ENCODE results near the gene STOX1. TPM values are rescaled to one million over a fixed set of nuclear protein-coding genes. Genes with fewer than 3 reads are reported as not detected.
"Not testable (repeated sequence)": the region's sequence is repeated elsewhere in the genome, so short reads cannot be mapped to it uniquely, and the experiment has no call there.

Gene STOX1
- total RNA-seq, 1 experiment from 2014 or later = 2.0 TPM

- in situ Hi-C loops (cut with HindIII; ENCODE audit: low pct_unique_long_range_greater_than_20kb, low sequenced_read_pairs) = no loop called here
Observed at GRCh38 chr10:68871105-68871711, 43.9 kb downstream of the STOX1 start.

GRCh38 chr10:68871731-68872342, 44.5 kb downstream of the STOX1 start:
- no peak for DNase-seq (ENCODE audit: low read depth, low spot score)
- in situ Hi-C loops (cut with HindIII; ENCODE audit: low pct_unique_long_range_greater_than_20kb, low sequenced_read_pairs) = no loop called here

More at GRCh38 chr10:68871105-68871711, 43.9 kb downstream of the STOX1 start:
- DNase-seq (ENCODE audit: low read depth, low spot score) = no peak

GRCh38 chr10:68876246-68877138, 49.2 kb downstream of the STOX1 start:
- in situ Hi-C loops (cut with HindIII; ENCODE audit: low pct_unique_long_range_greater_than_20kb, low sequenced_read_pairs) = no loop called here
- DNase-seq (ENCODE audit: low read depth, low spot score) = no peak

GRCh38 chr10:68877482-68878110, 50.3 kb downstream of the STOX1 start:
- DNase-seq (ENCODE audit: low read depth, low spot score) = no peak
- in situ Hi-C loops (cut with HindIII; ENCODE audit: low pct_unique_long_range_greater_than_20kb, low sequenced_read_pairs) = no loop called here

- no peak for DNase-seq (ENCODE audit: low read depth, low spot score)
- in situ Hi-C loops (cut with HindIII; ENCODE audit: low pct_unique_long_range_greater_than_20kb, low sequenced_read_pairs) = no loop called here
Observed at GRCh38 chr10:68878496-68878895, 51.2 kb downstream of the STOX1 start.

- in situ Hi-C loops (cut with HindIII; ENCODE audit: low pct_unique_long_range_greater_than_20kb, low sequenced_read_pairs) = no loop called here
- no peak for DNase-seq (ENCODE audit: low read depth, low spot score)
Observed at GRCh38 chr10:68879628-68880027, 52.3 kb downstream of the STOX1 start.

- no peak for DNase-seq (ENCODE audit: low read depth, low spot score)
Observed at GRCh38 chr10:68880181-68880580, 52.9 kb downstream of the STOX1 start.

GRCh38 chr10:68895041-68895440, 67.7 kb downstream of the STOX1 start:
- no peak for DNase-seq (ENCODE audit: low read depth, low spot score)
- in situ Hi-C loops (cut with HindIII; ENCODE audit: low pct_unique_long_range_greater_than_20kb, low sequenced_read_pairs) = no loop called here

More at GRCh38 chr10:68880181-68880580, 52.9 kb downstream of the STOX1 start:
- in situ Hi-C loops (cut with HindIII; ENCODE audit: low pct_unique_long_range_greater_than_20kb, low sequenced_read_pairs) = no loop called here

- in situ Hi-C loops (cut with HindIII; ENCODE audit: low pct_unique_long_range_greater_than_20kb, low sequenced_read_pairs) = no loop called here
- peak; percentile 74 for DNase-seq (ENCODE audit: low read depth, low spot score)
Observed at GRCh38 chr10:68897336-68897741, 70.0 kb downstream of the STOX1 start.

GRCh38 chr10:68899186-68899745, 71.9 kb downstream of the STOX1 start:
- in situ Hi-C loops (cut with HindIII; ENCODE audit: low pct_unique_long_range_greater_than_20kb, low sequenced_read_pairs) = no loop called here
- DNase-seq (ENCODE audit: low read depth, low spot score) = no peak

- no peak for DNase-seq (ENCODE audit: low read depth, low spot score)
- in situ Hi-C loops (cut with HindIII; ENCODE audit: low pct_unique_long_range_greater_than_20kb, low sequenced_read_pairs) = no loop called here
Observed at GRCh38 chr10:68900427-68901104, 73.2 kb downstream of the STOX1 start.

- in situ Hi-C loops (cut with HindIII; ENCODE audit: low pct_unique_long_range_greater_than_20kb, low sequenced_read_pairs) = no loop called here
- DNase-seq (ENCODE audit: low read depth, low spot score) = peak; percentile 98
Observed at GRCh38 chr10:68901105-68901927, 74.0 kb downstream of the STOX1 start, which contains the start of gene DDX50. Gene DDX50, plus strand, starts transcription at chr10:68901315. Its CDS starts 70 bp downstream, at chr10:68901385.

GRCh38 chr10:68902382-68902781, 75.1 kb downstream of the STOX1 start:
- in situ Hi-C loops (cut with HindIII; ENCODE audit: low pct_unique_long_range_greater_than_20kb, low sequenced_read_pairs) = no loop called here
- DNase-seq (ENCODE audit: low read depth, low spot score) = no peak

- no peak for DNase-seq (ENCODE audit: low read depth, low spot score)
- in situ Hi-C loops (cut with HindIII; ENCODE audit: low pct_unique_long_range_greater_than_20kb, low sequenced_read_pairs) = no loop called here
Observed at GRCh38 chr10:68924593-68924992, 97.3 kb downstream of the STOX1 start.

- in situ Hi-C loops (cut with HindIII; ENCODE audit: low pct_unique_long_range_greater_than_20kb, low sequenced_read_pairs) = no loop called here
- DNase-seq (ENCODE audit: low read depth, low spot score) = no peak
Observed at GRCh38 chr10:68925489-68925888, 98.2 kb downstream of the STOX1 start.

GRCh38 chr10:68929157-68929556, 101.8 kb downstream of the STOX1 start:
- in situ Hi-C loops (cut with HindIII; ENCODE audit: low pct_unique_long_range_greater_than_20kb, low sequenced_read_pairs); DNase-seq (ENCODE audit: low read depth, low spot score): not testable (repeated sequence)
